Hair follicle dermal papilla cell (primary cell): ENCODE data around the gene TRIM16. TPM values are rescaled to one million over a fixed set of nuclear protein-coding genes. Genes with fewer than 3 reads are reported as not detected.

Source experiments
- small RNA-seq: library from RNA; depleted of rRNA; stranded (forward); fragments of <200 nt; gene quantifications from one replicate; pipeline ENCODE3, GENCODE V24; 2012
- total RNA-seq: library from RNA; depleted of rRNA; stranded (reverse); fragments of >200 nt; gene quantifications from 2 replicates; pipeline ENCODE4 v1.2.3, GENCODE V29; 2012

Gene TRIM16
- 87.1 and 128 TPM in 2 replicates for total RNA-seq

GRCh38 chr17:15683824-15684478 is at the start of gene TRIM16:
Gene TRIM16, minus strand, starts transcription at chr17:15684311. Its CDS starts 32,702 bp downstream, at chr17:15651609.

GRCh38 chr17:15731900-15732299 is 47.8 kb upstream of the TRIM16 start, which contains the start of gene TBC1D26:
Gene TBC1D26, plus strand, starts transcription at chr17:15732283. Its CDS starts 3,066 bp downstream, at chr17:15735349.

GRCh38 chr17:15699413-15699924 is 15.4 kb upstream of the TRIM16 start, which contains the start of gene ZNF286A:
Gene ZNF286A, plus strand, starts transcription at chr17:15699752. Its CDS starts 578 bp downstream, at chr17:15700330.

GRCh38 chr17:15619331-15620058 is 64.6 kb downstream of the TRIM16 start, which contains the start of gene FBXW10B:
Gene FBXW10B, minus strand, starts transcription at chr17:15619704. Its CDS starts 192 bp downstream, at chr17:15619512.

Small RNA genes lying within 50 kb of the gene (small RNA-seq; reads per million reads assigned to genes)
- gene AC005838.1 (not detected), gene ZNF29P (not detected)

Other genes starting within 250 kb of the TRIM16 start
- gene CDRT4, start 216.7 kb downstream of the TRIM16 start, total RNA-seq: 1.5 and 4.4 TPM in 2 replicates
- 34.5 and 38.0 TPM in 2 replicates for gene TVP23C, start 120.8 kb downstream of the TRIM16 start, total RNA-seq
- 1.6 and 6.7 TPM in 2 replicates for gene FBXW10B, start 64.6 kb downstream of the TRIM16 start, total RNA-seq
- 43.0 and 44.0 TPM in 2 replicates for gene ZNF286A, start 15.4 kb upstream of the TRIM16 start, total RNA-seq
- gene TBC1D26, start 48.0 kb upstream of the TRIM16 start, total RNA-seq: under 0.01 TPM in 1 of 2 replicates, not detected in the other